ENCODE results near the gene LCN6. TPM values are rescaled to one million over a fixed set of nuclear protein-coding genes. Genes with fewer than 3 reads are reported as not detected.

LCN6 gene
- total RNA-seq, 1 experiment from 2014 or later, result not detected

DNA sequence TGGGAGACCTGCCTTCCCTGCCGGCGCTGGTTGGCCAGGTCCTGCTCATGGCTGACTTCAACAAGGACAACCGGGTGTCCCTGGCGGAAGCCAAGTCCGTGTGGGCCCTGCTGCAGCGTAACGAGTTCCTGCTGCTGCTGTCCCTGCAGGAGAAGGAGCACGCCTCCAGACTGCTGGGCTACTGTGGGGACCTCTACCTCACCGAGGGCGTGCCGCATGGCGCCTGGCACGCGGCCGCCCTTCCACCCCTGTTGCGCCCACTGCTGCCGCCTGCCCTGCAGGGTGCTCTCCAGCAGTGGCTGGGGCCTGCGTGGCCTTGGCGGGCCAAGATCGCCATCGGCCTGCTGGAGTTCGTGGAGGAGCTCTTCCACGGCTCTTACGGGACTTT, 25.4 kb downstream of the LCN6 start:
- H3K9ac ChIP-seq (ENCODE audit: extremely low read depth, insufficient read length, low read length), result no peak overlapping the region

More for the DNA sequence above, 25.4 kb downstream of the LCN6 start:
- Histone ChIP-seq H4K91ac (ENCODE audit: insufficient read length, low read depth, low read length) (no peak overlapping the region), H3K18ac (ENCODE audit: insufficient read length, low read depth, low read length) (no peak overlapping the region), H2BK120ac (ENCODE audit: low read depth, low read length, poor library complexity, severe bottlenecking) (no peak overlapping the region), H3K27ac (ENCODE audit: insufficient read length, low read depth, low read length) (no peak overlapping the region), H2BK15ac (ENCODE audit: low read depth, low read length) (no peak overlapping the region), H3K79me1 (ENCODE audit: insufficient read depth, low read depth, low read length, poor library complexity, severe bottlenecking) (peaks cover 6% of the 10 kb centered on the region), H4K8ac (replicated peaks; ENCODE audit: insufficient read length, low read depth, low read length) (no peak overlapping the region), H3K23me2 (ENCODE audit: insufficient read length, low read depth, low read length, poor library complexity, severe bottlenecking) (no peaks in the 10 kb centered on the region), H2AK5ac (ENCODE audit: insufficient read length, low read length) (no peak overlapping the region), H4K5ac (ENCODE audit: insufficient read length, low read depth, low read length) (no peak overlapping the region), H3K79me2 (ENCODE audit: insufficient read depth, low read length) (peaks cover 11% of the 10 kb centered on the region; the same call in 1 of the 2 replicates), H3K9me3 (ENCODE audit: control insufficient read depth, low read depth, low read length) (no peaks in the 10 kb centered on the region), H3K56ac (ENCODE audit: insufficient read length, low read depth, low read length) (no peak overlapping the region), H2AFZ (ENCODE audit: low read length) (no peak overlapping the region), H3K23ac (ENCODE audit: insufficient read length, low read depth, low read length) (no peak overlapping the region), H3K14ac (ENCODE audit: insufficient read depth, low read length) (no peak overlapping the region), H3K27me3 (ENCODE audit: insufficient read depth, low read length) (no peaks in the 10 kb centered on the region), H2BK20ac (ENCODE audit: low read depth, low read length, poor library complexity, severe bottlenecking) (no peak overlapping the region), H3K4me1 (ENCODE audit: insufficient read depth, low read length) (no peaks in the 10 kb centered on the region), H3T11ph (ENCODE audit: low read length) (no peak overlapping the region), H3K4ac (ENCODE audit: low read depth, low read length) (no peak overlapping the region), H4K20me1 (ENCODE audit: control insufficient read depth, insufficient read depth, insufficient read length) (no peaks in the 10 kb centered on the region), H3K4me2 (ENCODE audit: insufficient read depth, insufficient read length, low read length) (no peak overlapping the region), H2BK12ac (ENCODE audit: insufficient read length, low read depth, low read length) (no peak overlapping the region), H2BK5ac (ENCODE audit: insufficient read length, low read length) (no peak overlapping the region)
- TF ChIP-seq, protein P1, sequence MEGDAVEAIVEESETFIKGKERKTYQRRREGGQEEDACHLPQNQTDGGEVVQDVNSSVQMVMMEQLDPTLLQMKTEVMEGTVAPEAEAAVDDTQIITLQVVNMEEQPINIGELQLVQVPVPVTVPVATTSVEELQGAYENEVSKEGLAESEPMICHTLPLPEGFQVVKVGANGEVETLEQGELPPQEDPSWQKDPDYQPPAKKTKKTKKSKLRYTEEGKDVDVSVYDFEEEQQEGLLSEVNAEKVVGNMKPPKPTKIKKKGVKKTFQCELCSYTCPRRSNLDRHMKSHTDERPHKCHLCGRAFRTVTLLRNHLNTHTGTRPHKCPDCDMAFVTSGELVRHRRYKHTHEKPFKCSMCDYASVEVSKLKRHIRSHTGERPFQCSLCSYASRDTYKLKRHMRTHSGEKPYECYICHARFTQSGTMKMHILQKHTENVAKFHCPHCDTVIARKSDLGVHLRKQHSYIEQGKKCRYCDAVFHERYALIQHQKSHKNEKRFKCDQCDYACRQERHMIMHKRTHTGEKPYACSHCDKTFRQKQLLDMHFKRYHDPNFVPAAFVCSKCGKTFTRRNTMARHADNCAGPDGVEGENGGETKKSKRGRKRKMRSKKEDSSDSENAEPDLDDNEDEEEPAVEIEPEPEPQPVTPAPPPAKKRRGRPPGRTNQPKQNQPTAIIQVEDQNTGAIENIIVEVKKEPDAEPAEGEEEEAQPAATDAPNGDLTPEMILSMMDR (conservative IDR thresholded peaks at IDR 0.05), result no peak
- no peak for DNase-seq
- Mint-ChIP-seq H3K27me3 (ENCODE audit: low read depth) (no peaks in the 10 kb centered on the region; the same call in 1 of the 2 replicates), H3K9me3 (no peaks in the 10 kb centered on the region; a peak in 1 of 5 replicates), H3K27ac (no peak overlapping the region), H3K36me3 (ENCODE audit: insufficient read depth in 1 of 3, low read depth in 3 of 3) (peaks cover 31 to 42% (median 41%) of the 10 kb centered on the region in 3 experiments), H3K4me1 (peaks cover 13 to 23% of the 10 kb centered on the region in 2 experiments), H3K4me3 (no peak overlapping the region)
- no CpG with 5 or more reads among the region's 24 CpGs for WGBS (ENCODE audit: extremely low coverage, insufficient read length, low lambda C conversion rate)
